SH-SY5Y (cell line): ENCODE data around the gene FBLN5.

Source experiments
- GATA2 ChIP-seq: IDR thresholded peaks from 2 replicates; pipeline ENCODE4 v1.6.1; 2011; ENCODE audit warnings: mild to moderate bottlenecking, low read depth, low read length
- GATA3 ChIP-seq: IDR thresholded peaks from 2 replicates; pipeline ENCODE4 v1.6.1; 2011; ENCODE audit warnings: low read depth, mild to moderate bottlenecking, low read length, moderate library complexity

FBLN5 gene

GRCh38 chr14:91885839-91886238, 61.7 kb downstream of the FBLN5 start:
- TF ChIP-seq GATA3 (no peak), GATA2 (no peak)

- TF ChIP-seq GATA2 (no peak), GATA3 (no peak)
Measured at GRCh38 chr14:91885113-91885712, 62.3 kb downstream of the FBLN5 start.

GRCh38 chr14:91884664-91885063, 62.8 kb downstream of the FBLN5 start:
- TF ChIP-seq GATA2 (no peak), GATA3 (no peak)

- no peak for TF ChIP-seq GATA3
- TF ChIP-seq GATA2: no peak
Measured at GRCh38 chr14:91883753-91884152, 63.7 kb downstream of the FBLN5 start.

- TF ChIP-seq GATA3 (no peak), GATA2 (no peak)
Measured at GRCh38 chr14:91882776-91883175, 64.7 kb downstream of the FBLN5 start.

- TF ChIP-seq GATA2 (no peak), GATA3 (no peak)
Measured at GRCh38 chr14:91882369-91882768, 65.1 kb downstream of the FBLN5 start.

- TF ChIP-seq GATA2: no peak
- no peak for TF ChIP-seq GATA3
Measured at GRCh38 chr14:91879196-91879595, 68.3 kb downstream of the FBLN5 start.

- no peak for TF ChIP-seq GATA2
- no peak for TF ChIP-seq GATA3
Measured at GRCh38 chr14:91878274-91878673, 69.2 kb downstream of the FBLN5 start.

- TF ChIP-seq GATA2 (no peak), GATA3 (no peak)
Measured at GRCh38 chr14:91877376-91877915, 70.0 kb downstream of the FBLN5 start.

- no peak for TF ChIP-seq GATA2
- no peak for TF ChIP-seq GATA3
Measured at GRCh38 chr14:91876492-91876891, 71.0 kb downstream of the FBLN5 start.

GRCh38 chr14:91875525-91876286, 71.8 kb downstream of the FBLN5 start:
- TF ChIP-seq GATA2 (no peak), GATA3 (no peak)

GRCh38 chr14:91873471-91874415, 73.8 kb downstream of the FBLN5 start:
- TF ChIP-seq GATA3 (no peak), GATA2 (no peak)

- no peak for TF ChIP-seq GATA3
- TF ChIP-seq GATA2: no peak
Measured at GRCh38 chr14:91872517-91873470, 74.7 kb downstream of the FBLN5 start.

- no peak for TF ChIP-seq GATA3
- TF ChIP-seq GATA2: no peak
Measured at GRCh38 chr14:91872011-91872501, 75.4 kb downstream of the FBLN5 start.
